ENCODE results near the gene GNAO1. TPM values are rescaled to one million over a fixed set of nuclear protein-coding genes. Genes with fewer than 3 reads are reported as not detected.

The GNAO1 gene
- total and polyA plus RNA-seq, 2 experiments from 2014 or later = 2.7 to 2.8 TPM

DNA sequence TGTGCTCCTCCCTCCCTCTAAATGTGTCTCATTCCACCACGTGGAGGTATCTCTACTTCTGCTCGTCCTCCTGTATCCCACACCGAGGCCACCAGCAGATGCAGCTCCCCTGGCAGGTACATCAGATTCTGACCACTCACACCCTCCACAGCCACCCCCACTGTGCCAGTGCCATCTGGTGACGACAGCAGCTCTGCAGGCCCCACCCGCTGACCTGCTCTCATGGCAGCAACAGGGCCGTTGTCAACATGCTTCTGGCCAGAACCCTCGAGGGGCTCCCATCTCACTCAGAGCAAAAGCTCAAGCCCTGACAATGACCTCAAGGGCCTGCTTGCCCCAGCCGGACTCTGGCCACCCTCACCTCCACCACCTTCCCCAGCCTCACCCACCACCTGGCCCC lies 140.6 kb downstream of the GNAO1 start:
- no peaks in the 10 kb centered on the region for H3K9me3 ChIP-seq (ENCODE audit: low read depth)
- H3K27me3 ChIP-seq = no peaks in the 10 kb centered on the region
- peaks cover 11% of the 10 kb centered on the region for H3K4me1 ChIP-seq (ENCODE audit: low read depth)
- no peaks in the 10 kb centered on the region for H3K36me3 ChIP-seq
- no peak overlapping the region for H3K27ac ChIP-seq
- H3K4me3 ChIP-seq = no peak overlapping the region
- no peak for DNase-seq (ENCODE audit: low read depth in 1 of 2, low spot score in 1 of 2)
- TF ChIP-seq, protein P1, sequence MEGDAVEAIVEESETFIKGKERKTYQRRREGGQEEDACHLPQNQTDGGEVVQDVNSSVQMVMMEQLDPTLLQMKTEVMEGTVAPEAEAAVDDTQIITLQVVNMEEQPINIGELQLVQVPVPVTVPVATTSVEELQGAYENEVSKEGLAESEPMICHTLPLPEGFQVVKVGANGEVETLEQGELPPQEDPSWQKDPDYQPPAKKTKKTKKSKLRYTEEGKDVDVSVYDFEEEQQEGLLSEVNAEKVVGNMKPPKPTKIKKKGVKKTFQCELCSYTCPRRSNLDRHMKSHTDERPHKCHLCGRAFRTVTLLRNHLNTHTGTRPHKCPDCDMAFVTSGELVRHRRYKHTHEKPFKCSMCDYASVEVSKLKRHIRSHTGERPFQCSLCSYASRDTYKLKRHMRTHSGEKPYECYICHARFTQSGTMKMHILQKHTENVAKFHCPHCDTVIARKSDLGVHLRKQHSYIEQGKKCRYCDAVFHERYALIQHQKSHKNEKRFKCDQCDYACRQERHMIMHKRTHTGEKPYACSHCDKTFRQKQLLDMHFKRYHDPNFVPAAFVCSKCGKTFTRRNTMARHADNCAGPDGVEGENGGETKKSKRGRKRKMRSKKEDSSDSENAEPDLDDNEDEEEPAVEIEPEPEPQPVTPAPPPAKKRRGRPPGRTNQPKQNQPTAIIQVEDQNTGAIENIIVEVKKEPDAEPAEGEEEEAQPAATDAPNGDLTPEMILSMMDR (IDR thresholded peaks at IDR 0.05; ENCODE audit: low read depth, low read length) = no peak

DNA sequence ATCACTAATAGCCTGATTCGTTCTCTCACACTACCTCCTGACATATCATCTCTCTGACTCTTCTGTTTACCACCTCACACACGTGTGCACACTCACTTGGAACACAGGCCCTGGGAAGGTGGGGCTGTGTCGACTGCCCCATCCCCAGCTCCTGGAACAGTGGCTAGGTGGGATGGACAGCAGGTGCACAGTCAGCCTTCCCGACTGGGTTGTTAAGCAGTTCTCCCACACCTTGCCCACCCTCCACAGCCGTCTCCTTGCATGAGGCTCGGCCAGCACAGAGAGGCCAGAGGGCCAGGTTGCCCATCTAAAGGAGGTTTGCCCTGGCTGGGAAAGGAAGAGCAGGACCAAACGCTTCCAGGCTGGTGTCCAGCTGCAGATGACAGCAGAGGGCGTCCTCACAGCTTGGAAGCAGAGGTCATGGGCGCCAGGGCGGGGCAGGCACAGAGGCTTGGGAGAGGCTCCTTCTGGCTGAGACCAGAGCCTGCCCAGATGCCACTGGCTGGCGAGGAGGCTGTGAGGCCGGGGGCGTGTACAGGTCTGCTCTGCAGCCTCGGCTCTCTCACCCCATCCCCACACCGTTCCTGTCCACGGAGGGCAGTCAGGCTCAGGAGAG lies 141.3 kb downstream of the GNAO1 start:
- H3K36me3 ChIP-seq = no peaks in the 10 kb centered on the region
- TF ChIP-seq, protein P1 (IDR thresholded peaks at IDR 0.05; ENCODE audit: low read depth, low read length) = peak; percentile 47
- DNase-seq (ENCODE audit: low read depth in 1 of 2, low spot score in 1 of 2) = peak; percentile 67 to 82
- H3K27me3 ChIP-seq = no peaks in the 10 kb centered on the region
- H3K27ac ChIP-seq = no peak overlapping the region
- H3K4me1 ChIP-seq (ENCODE audit: low read depth) = peaks cover 11% of the 10 kb centered on the region
- no peaks in the 10 kb centered on the region for H3K9me3 ChIP-seq (ENCODE audit: low read depth)
- H3K4me3 ChIP-seq = no peak overlapping the region

- no peak for DNase-seq (ENCODE audit: low read depth in 1 of 2, low spot score in 1 of 2)
- Histone ChIP-seq H3K36me3 (no peaks in the 10 kb centered on the region), H3K27ac (no peak overlapping the region), H3K27me3 (no peaks in the 10 kb centered on the region), H3K9me3 (ENCODE audit: low read depth) (no peaks in the 10 kb centered on the region), H3K4me1 (ENCODE audit: low read depth) (peaks cover 11% of the 10 kb centered on the region), H3K4me3 (no peak overlapping the region)
- TF ChIP-seq, protein P1 (IDR thresholded peaks at IDR 0.05; ENCODE audit: low read depth, low read length) = no peak
Observed at GRCh38 chr16:56334761-56335160, 143.5 kb downstream of the GNAO1 start.

GRCh38 chr16:56336071-56336688 lies 144.9 kb downstream of the GNAO1 start:
- no peaks in the 10 kb centered on the region for H3K27me3 ChIP-seq
- TF ChIP-seq, protein P1 (IDR thresholded peaks at IDR 0.05; ENCODE audit: low read depth, low read length) = no peak
- peak; percentile 4 to 82 for DNase-seq (ENCODE audit: low read depth in 1 of 2, low spot score in 1 of 2)

DNA sequence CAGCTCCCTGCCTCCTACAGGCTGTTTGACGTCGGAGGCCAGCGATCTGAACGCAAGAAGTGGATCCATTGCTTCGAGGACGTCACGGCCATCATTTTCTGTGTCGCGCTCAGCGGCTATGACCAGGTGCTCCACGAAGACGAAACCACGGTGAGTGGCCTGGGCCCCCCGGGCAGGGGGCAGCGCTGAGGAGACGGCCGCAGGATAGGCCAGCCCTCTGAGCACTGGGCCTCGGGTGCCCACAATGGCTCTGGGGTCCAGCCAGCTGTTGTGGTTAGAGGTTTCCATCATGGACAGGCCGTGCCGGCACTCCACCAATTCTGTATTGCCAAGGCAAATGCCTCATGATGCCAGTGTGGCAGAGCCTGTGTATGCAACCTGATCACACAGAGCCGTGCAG lies 145.4 kb downstream of the GNAO1 start:
- peaks cover 9% of the 10 kb centered on the region for H3K4me1 ChIP-seq (ENCODE audit: low read depth)

More at GRCh38 chr16:56336071-56336688, 144.9 kb downstream of the GNAO1 start:
- no peak overlapping the region for H3K27ac ChIP-seq
- H3K36me3 ChIP-seq = no peaks in the 10 kb centered on the region
- H3K4me3 ChIP-seq = no peak overlapping the region
- peaks cover 11% of the 10 kb centered on the region for H3K4me1 ChIP-seq (ENCODE audit: low read depth)
- H3K9me3 ChIP-seq (ENCODE audit: low read depth) = no peaks in the 10 kb centered on the region

More for the DNA sequence above, 145.4 kb downstream of the GNAO1 start:
- no peaks in the 10 kb centered on the region for H3K27me3 ChIP-seq
- DNase-seq (ENCODE audit: low read depth in 1 of 2, low spot score in 1 of 2) = no peak
- H3K27ac ChIP-seq = no peak overlapping the region
- TF ChIP-seq, protein P1 (IDR thresholded peaks at IDR 0.05; ENCODE audit: low read depth, low read length) = no peak
- no peaks in the 10 kb centered on the region for H3K9me3 ChIP-seq (ENCODE audit: low read depth)
- H3K36me3 ChIP-seq = no peaks in the 10 kb centered on the region
- H3K4me3 ChIP-seq = no peak overlapping the region

Measured in cardiac muscle cell (in vitro differentiated cells and primary cell).